MM.1S (cell line): Measurements from ENCODE around the gene SPATA18.

Experiments
- DNase-seq: peaks from one replicate; pipeline ENCODE4 v3.0.0-alpha.2; 2015
- H2AFZ ChIP-seq: fragments of 300-600 bp; sonication (generic); 2 replicates; pipeline ENCODE4 v1.6.0; 2016; ENCODE audit warnings: antibody characterized with exemption, low read length
- H3F3A ChIP-seq: fragments of 300-600 bp; sonication (generic); 2 replicates; pipeline ENCODE4 v1.6.1; 2016; ENCODE audit warnings: mild to moderate bottlenecking, antibody characterized with exemption, low read length, moderate library complexity, mixed read lengths; ENCODE audit not compliant: insufficient read depth
- H3K27ac ChIP-seq: fragments of 300-600 bp; sonication (generic); 2 replicates; pipeline ENCODE4 v1.5.1; 2016; ENCODE audit warnings: mild to moderate bottlenecking, low read length
- H3K27me3 ChIP-seq: fragments of 300-600 bp; sonication (generic); replicated peaks from 2 replicates; pipeline ENCODE4 v1.6.0; 2016; ENCODE audit warnings: low read length; ENCODE audit not compliant: insufficient read depth
- H3K36me3 ChIP-seq: fragments of 300-600 bp; sonication (generic); replicated peaks from 2 replicates; pipeline ENCODE4 v1.6.1; 2016; ENCODE audit warnings: mild to moderate bottlenecking, low read length, mixed read lengths; ENCODE audit not compliant: insufficient read depth
- H3K4me1 ChIP-seq: fragments of 300-600 bp; sonication (generic); 2 replicates; pipeline ENCODE4 v1.6.1; 2016; ENCODE audit warnings: low read length, mixed read lengths
- H3K4me2 ChIP-seq: fragments of 300-600 bp; sonication (generic); 2 replicates; pipeline ENCODE4 v1.6.0; 2016; ENCODE audit warnings: low read depth, low read length
- H3K4me3 ChIP-seq: fragments of 300-600 bp; sonication (generic); 2 replicates; pipeline ENCODE4 v1.5.1; 2016; ENCODE audit warnings: low read length, mixed read lengths
- H3K79me2 ChIP-seq: fragments of 300-600 bp; sonication (generic); 2 replicates; pipeline ENCODE4 v1.6.1; 2016; ENCODE audit warnings: mixed run types, low read length, mixed read lengths
- H3K9ac ChIP-seq: fragments of 300-600 bp; sonication (generic); 2 replicates; pipeline ENCODE4 v1.6.1; 2016; ENCODE audit warnings: low read length, mixed read lengths
- H3K9me2 ChIP-seq: fragments of 300-600 bp; sonication (generic); replicated peaks from 2 replicates; pipeline ENCODE4 v1.6.1; 2016; ENCODE audit warnings: mild to moderate bottlenecking, low read length, mixed read lengths; ENCODE audit not compliant: insufficient read depth
- H3K9me3 ChIP-seq: fragments of 300-600 bp; sonication (generic); replicated peaks from 2 replicates; pipeline ENCODE4 v1.6.1; 2016; ENCODE audit warnings: mild to moderate bottlenecking, low read length, mixed read lengths; ENCODE audit not compliant: insufficient read depth
- H4K20me1 ChIP-seq: fragments of 300-600 bp; sonication (generic); 2 replicates; pipeline ENCODE4 v1.6.1; 2016; ENCODE audit warnings: mild to moderate bottlenecking, low read length, moderate library complexity, mixed read lengths; ENCODE audit not compliant: insufficient read depth
- CTCF ChIP-seq: fragments of 300-600 bp; sonication (generic); IDR thresholded peaks from 2 replicates; pipeline ENCODE4 v1.5.1; 2016; ENCODE audit warnings: antibody characterized with exemption, low read length, mixed read lengths
- EZH2 ChIP-seq: fragments of 300-600 bp; sonication (generic); optimal IDR thresholded peaks from 2 replicates; pipeline ENCODE3; 2017; ENCODE audit warnings: low read depth, mild to moderate bottlenecking, antibody characterized with exemption, low read length, mixed read lengths
- EZH2phosphoT487 ChIP-seq: fragments of 300-600 bp; sonication (generic); IDR thresholded peaks from 2 replicates; pipeline ENCODE4 v1.6.1; 2018; ENCODE audit warnings: antibody characterized with exemption, low read length

Gene SPATA18

GRCh38 chr4:52036886-52037530 is 14.1 kb upstream of the SPATA18 start:
- no peaks in the 10 kb centered on the region for H3K27me3 ChIP-seq
- no peak overlapping the region for H3K27ac ChIP-seq
- peak overlapping the region; percentile 90; the same call in 1 of the 2 replicates for H2AFZ ChIP-seq
- peak overlapping the region; percentile 79 for H3K4me3 ChIP-seq
- no peaks in the 10 kb centered on the region for H3K36me3 ChIP-seq
- H4K20me1 ChIP-seq: no peaks in the 10 kb centered on the region
- H3F3A ChIP-seq: no peaks in the 10 kb centered on the region
- no peaks in the 10 kb centered on the region for H3K9me2 ChIP-seq
- 0 out of 2 replicates have a peak, but pooled peaks cover 4% of the 10 kb centered on the region for H3K4me1 ChIP-seq
- no peaks in the 10 kb centered on the region for H3K9me3 ChIP-seq
- peak overlapping the region; percentile 55; the same call in 1 of the 2 replicates for H3K9ac ChIP-seq
- no peak for DNase-seq
- TF ChIP-seq EZH2 (no peak), EZH2phosphoT487 (no peak), CTCF (no peak)
- peaks cover 12% of the 10 kb centered on the region; the same call in 1 of the 2 replicates for H3K79me2 ChIP-seq
- peak overlapping the region; percentile 72 for H3K4me2 ChIP-seq

- Histone ChIP-seq H3K36me3 (no peaks in the 10 kb centered on the region), H3F3A (no peaks in the 10 kb centered on the region), H3K9ac (peak overlapping the region; percentile 55; the same call in 1 of the 2 replicates), H3K79me2 (peaks cover 12% of the 10 kb centered on the region; the same call in 1 of the 2 replicates), H2AFZ (peak overlapping the region; percentile 90), H3K9me2 (no peaks in the 10 kb centered on the region), H3K4me3 (peak overlapping the region; percentile 79), H3K4me1 (0 out of 2 replicates have a peak, but pooled peaks cover 4% of the 10 kb centered on the region), H3K9me3 (no peaks in the 10 kb centered on the region), H3K4me2 (peak overlapping the region; percentile 72), H4K20me1 (no peaks in the 10 kb centered on the region), H3K27ac (no peak overlapping the region), H3K27me3 (no peaks in the 10 kb centered on the region)
- TF ChIP-seq CTCF (no peak), EZH2 (no peak), EZH2phosphoT487 (no peak)
- DNase-seq: peak; percentile 41
Measured at GRCh38 chr4:52037689-52038102, 13.4 kb upstream of the SPATA18 start.

GRCh38 chr4:52038103-52038912 is 12.8 kb upstream of the SPATA18 start, which contains the start of gene SGCB:
Gene SGCB, minus strand, starts transcription at chr4:52038299. Its CDS starts 40 bp downstream, at chr4:52038259.
- H3K36me3 ChIP-seq: no peaks in the 10 kb centered on the region
- TF ChIP-seq EZH2: no peak
- TF ChIP-seq EZH2phosphoT487: no peak
- TF ChIP-seq CTCF: no peak
- peak within 1 kb of the TSS; percentile 77 for H3K4me2 ChIP-seq
- H3K27ac ChIP-seq: no peak within 1 kb of the TSS
- H3K9me3 ChIP-seq: no peaks in the 10 kb centered on the region
- peak; percentile 56 for DNase-seq
- no peaks in the 10 kb centered on the region for H4K20me1 ChIP-seq
- 0 out of 2 replicates have a peak, but pooled peaks cover 4% of the 10 kb centered on the region for H3K4me1 ChIP-seq
- peak within 1 kb of the TSS; percentile 55; the same call in 1 of the 2 replicates for H3K9ac ChIP-seq
- no peaks in the 10 kb centered on the region for H3K9me2 ChIP-seq
- no peaks in the 10 kb centered on the region for H3K27me3 ChIP-seq
- peak within 1 kb of the TSS; percentile 92 for H2AFZ ChIP-seq
- H3K79me2 ChIP-seq: peaks cover 12% of the 10 kb centered on the region; the same call in 1 of the 2 replicates
- no peaks in the 10 kb centered on the region for H3F3A ChIP-seq
- peak within 1 kb of the TSS; percentile 79 for H3K4me3 ChIP-seq
